H1 (cell line): ENCODE measurements around the gene NUP205. TPM values are rescaled to one million over a fixed set of nuclear protein-coding genes. Genes with fewer than 3 reads are reported as not detected.

Experiments used
- CTCF ChIA-PET: fragments of 300-600 bp; sonication (Branson Sonifier 250); formaldehyde crosslinking; loops from one replicate; lab custom pipeline; 2021; ENCODE audit not compliant: partially characterized antibody; lab: Charles Lee
- POLR2A ChIA-PET: fragments of 300-600 bp; sonication (Branson Sonifier 250); formaldehyde crosslinking; loops from one replicate; lab custom pipeline; 2021; ENCODE audit warnings: inconsistent platforms; ENCODE audit not compliant: partially characterized antibody; lab: Charles Lee
- DNase-seq, 2 experiments: peaks; one replicate each; pipeline versions ENCODE4 v3.0.0 to v3.0.0-alpha.2; 2010 to 2022; ENCODE audit warnings: low spot score in 2 of 2, low read depth in 1 of 2, mixed read lengths in 1 of 2
- FAIRE-seq: peaks from 2 replicates; lab custom pipeline; 2011; peaks lifted over from hg19 to GRCh38; lab: Jason Lieb, UNC
- H2AFZ ChIP-seq: 2 replicates; pipeline ENCODE4 v1.8.1; 2012; ENCODE audit warnings: low read length, inconsistent platforms
- H2AK5ac ChIP-seq: 2 replicates; pipeline ENCODE4 v1.6.1; 2013; ENCODE audit warnings: low read depth, low read length
- H2BK120ac ChIP-seq: replicated peaks from 2 replicates; pipeline ENCODE3; 2013; ENCODE audit warnings: low read depth, low read length, inconsistent platforms
- H2BK12ac ChIP-seq: 2 replicates; pipeline ENCODE4 v1.6.1; 2013; ENCODE audit warnings: low read depth, low read length
- H2BK15ac ChIP-seq: 2 replicates; pipeline ENCODE4 v1.6.1; 2013; ENCODE audit warnings: low read length
- H2BK20ac ChIP-seq: 2 replicates; pipeline ENCODE4 v1.6.1; 2013; ENCODE audit warnings: low read length
- H2BK5ac ChIP-seq: 2 replicates; pipeline ENCODE4 v1.6.1; 2013; ENCODE audit warnings: low read depth, low read length
- H3K14ac ChIP-seq: 2 replicates; pipeline ENCODE4 v1.6.1; 2013; ENCODE audit warnings: inconsistent platforms; ENCODE audit not compliant: insufficient read length
- H3K18ac ChIP-seq: 2 replicates; pipeline ENCODE4 v1.6.1; 2013; ENCODE audit warnings: low read length; ENCODE audit errors: extremely low read depth
- H3K23ac ChIP-seq: 2 replicates; pipeline ENCODE4 v1.6.1; 2013; ENCODE audit warnings: inconsistent platforms; ENCODE audit not compliant: insufficient read length
- H3K23me2 ChIP-seq: 2 replicates; pipeline ENCODE4 v1.6.1; 2013; ENCODE audit warnings: low read depth, low read length
- H3K27ac ChIP-seq: 2 replicates; pipeline ENCODE4 v1.6.1; 2011; ENCODE audit warnings: low read depth, low read length, inconsistent platforms
- H3K27me3 ChIP-seq, 4 experiments: replicated peaks in 1 of 4; 1 replicate in 1 of 4; 2 replicates in 3 of 4; pipeline versions ENCODE4 v1.6.1 to v1.8.1; 2011 to 2013; ENCODE audit warnings: low read length in 3 of 4, mild to moderate bottlenecking in 3 of 4, inconsistent platforms in 2 of 4, mixed read lengths in 2 of 4, moderate library complexity in 1 of 4; ENCODE audit not compliant: control insufficient read depth in 3 of 4, insufficient read depth in 3 of 4; ENCODE audit errors: extremely low read depth in 1 of 4
- H3K36me3 ChIP-seq, 4 experiments: 2 replicates each; pipeline versions ENCODE4 v1.6.1 to v1.8.1; 2011 to 2013; ENCODE audit warnings: mild to moderate bottlenecking in 4 of 4, low read length in 3 of 4, moderate library complexity in 2 of 4, control low read depth in 1 of 4, inconsistent platforms in 1 of 4; ENCODE audit not compliant: insufficient read depth in 4 of 4, control insufficient read depth in 2 of 4
- H3K4ac ChIP-seq: replicated peaks from 2 replicates; pipeline ENCODE3; 2013; ENCODE audit warnings: low read length, low read depth, mixed read lengths, inconsistent platforms; ENCODE audit not compliant: insufficient read length
- H3K4me1 ChIP-seq, 4 experiments: replicated peaks in 1 of 4; 1 replicate in 1 of 4; 2 replicates in 3 of 4; pipeline versions ENCODE4 v1.6.1 to v1.8.1; 2011 to 2013; ENCODE audit warnings: low read length in 3 of 4, inconsistent platforms in 2 of 4, mixed read lengths in 1 of 4; ENCODE audit not compliant: insufficient read depth in 4 of 4, control insufficient read depth in 3 of 4
- H3K4me2 ChIP-seq, 2 experiments: 2 replicates each; pipeline versions ENCODE4 v1.6.1 to v1.8.1; 2011 to 2013; ENCODE audit warnings: low read depth in 2 of 2, low read length in 2 of 2, control low read depth in 1 of 2, inconsistent platforms in 1 of 2, mild to moderate bottlenecking in 1 of 2; ENCODE audit not compliant: insufficient read depth in 1 of 2
- H3K4me3 ChIP-seq, 4 experiments: fragments of 200-600, 300-600 bp in 1 of 4; sonication (generic), shearing (Covaris generic), sonication (Bioruptor Twin) in 1 of 4; 2 replicates each; pipeline versions ENCODE4 v1.5.1 to v1.8.1; 2011 to 2016; ENCODE audit warnings: low read length in 4 of 4, low read depth in 3 of 4, control low read depth in 2 of 4, inconsistent platforms in 2 of 4, mild to moderate bottlenecking in 2 of 4, mixed read lengths in 1 of 4, moderate library complexity in 1 of 4; ENCODE audit not compliant: insufficient read depth in 2 of 4; ENCODE audit errors: extremely low read depth in 1 of 4
- H3K56ac ChIP-seq: replicated peaks from 2 replicates; pipeline ENCODE3; 2013; ENCODE audit warnings: low read depth, mild to moderate bottlenecking, mixed read lengths, low read length, inconsistent platforms; ENCODE audit not compliant: insufficient read length
- H3K79me1 ChIP-seq: 2 replicates; pipeline ENCODE4 v1.6.1; 2013; ENCODE audit warnings: low read depth, low read length, control low read depth
- H3K79me2 ChIP-seq, 2 experiments: 2 replicates each; pipeline versions ENCODE4 v1.6.1 to v1.8.1; 2012 to 2013; ENCODE audit warnings: low read length in 2 of 2, mild to moderate bottlenecking in 2 of 2, inconsistent platforms in 1 of 2; ENCODE audit not compliant: insufficient read depth in 2 of 2, control insufficient read depth in 1 of 2
- H3K9ac ChIP-seq, 4 experiments: replicated peaks in 1 of 4; 1 replicate in 1 of 4; 2 replicates in 3 of 4; pipeline versions ENCODE4 v1.6.1 to v1.8.1; 2011 to 2013; ENCODE audit warnings: low read depth in 3 of 4, low read length in 3 of 4, control low read depth in 2 of 4, mild to moderate bottlenecking in 2 of 4, moderate library complexity in 2 of 4, inconsistent platforms in 1 of 4; ENCODE audit errors: extremely low read depth in 1 of 4
- H3K9me3 ChIP-seq, 2 experiments: 2 replicates each; pipeline versions ENCODE4 v1.6.1 to v1.8.1; 2012 to 2013; ENCODE audit warnings: mild to moderate bottlenecking in 2 of 2, moderate library complexity in 2 of 2, control low read depth in 1 of 2, inconsistent platforms in 1 of 2, low read depth in 1 of 2, low read length in 1 of 2, mixed read lengths in 1 of 2; ENCODE audit not compliant: insufficient read depth in 2 of 2
- H4K20me1 ChIP-seq, 2 experiments: replicated peaks in 1 of 2; 2 replicates each; pipeline versions ENCODE3 to v1.8.1; 2011 to 2013; ENCODE audit warnings: inconsistent platforms in 2 of 2, low read length in 2 of 2, mild to moderate bottlenecking in 1 of 2; ENCODE audit not compliant: insufficient read depth in 2 of 2, control insufficient read depth in 1 of 2
- H4K5ac ChIP-seq: 2 replicates; pipeline ENCODE4 v1.6.1; 2013; ENCODE audit warnings: low read length, low read depth, mixed read lengths, inconsistent platforms; ENCODE audit not compliant: insufficient read length
- H4K8ac ChIP-seq: 2 replicates; pipeline ENCODE4 v1.8.0; 2013; ENCODE audit warnings: mild to moderate bottlenecking, moderate library complexity, low read length, inconsistent platforms; ENCODE audit not compliant: insufficient read depth; ENCODE audit errors: extremely low read depth
- H4K91ac ChIP-seq: replicated peaks from 2 replicates; pipeline ENCODE3; 2013; ENCODE audit warnings: low read length, mixed read lengths, inconsistent platforms; ENCODE audit not compliant: insufficient read length
- ASH2L ChIP-seq: fragments of 200-600, 300-600 bp; sonication (generic); IDR thresholded peaks from one replicate; pipeline ENCODE4 v1.7.1; 2017; ENCODE audit warnings: low read length
- ATF3 ChIP-seq: IDR thresholded peaks from 2 replicates; pipeline ENCODE4 v1.6.1; 2011; ENCODE audit warnings: low read depth, mild to moderate bottlenecking, low read length; ENCODE audit not compliant: insufficient read depth
- BRCA1 ChIP-seq: IDR thresholded peaks from 2 replicates; pipeline ENCODE4 v1.6.1; 2012; ENCODE audit warnings: low read depth, low read length, improper control_type of control experiment
- CTBP2 ChIP-seq: IDR thresholded peaks from 2 replicates; pipeline ENCODE4 v1.7.0; 2011; ENCODE audit warnings: borderline replicate concordance, mild to moderate bottlenecking, moderate library complexity, mixed read lengths, low read length; ENCODE audit not compliant: insufficient read depth, insufficient read length
- NRF1 ChIP-seq: IDR thresholded peaks from 2 replicates; pipeline ENCODE4 v1.6.1; 2011; ENCODE audit warnings: mild to moderate bottlenecking, low read depth, low read length, improper control_type of control experiment
- SP2 ChIP-seq: IDR thresholded peaks from 2 replicates; pipeline ENCODE4 v1.6.1; 2012; ENCODE audit warnings: mild to moderate bottlenecking, low read length, inconsistent platforms
- WGBS, 2 experiments: shearing (Covaris generic) in 1 of 2; methylation state at CpG; one replicate each; pipeline versions ENCODE4 v1.1.6 to v1.1.7; 2013 to 2015; ENCODE audit warnings: low lambda C conversion rate in 2 of 2, mixed read lengths in 2 of 2, inconsistent platforms in 1 of 2, low coverage in 1 of 2, missing lambda C conversion rate in 1 of 2; ENCODE audit not compliant: insufficient replicate concordance in 2 of 2, insufficient coverage in 1 of 2, insufficient read length in 1 of 2; ENCODE audit errors: extremely low coverage in 1 of 2, missing lambda C conversion rate in 1 of 2; 5-methylcytosine and 5-hydroxymethylcytosine counted together
- polyA plus RNA-seq, 7 experiments: library from polyadenylated mRNA; depleted of rRNA in 3 of 7; stranded (reverse) in 5 of 7; unstranded in 2 of 7; fragments of >200 nt in 5 of 7; fragments of 200-250 nt in 2 of 7; gene quantifications; 1 replicate in 5 of 7; 2 replicates in 1 of 7; 4 replicates in 1 of 7; pipeline versions ENCODE4 v1.2.1 to v1.2.3, GENCODE V29; 2011 to 2013; ENCODE audit warnings: missing spikeins in 2 of 7, mixed read lengths in 2 of 7
- total RNA-seq: library from RNA; stranded (reverse); fragmentation: NEBNext Ultra II Directional; extraction: Animal tissue kit (Norgen Biotek cat#: 25700); gene quantifications from 2 replicates; pipeline ENCODE4 v1.2.1, GENCODE V29; 2021

Gene NUP205
- total and polyA plus RNA-seq, 2 of the 8 experiments (the other 6 are each of a cell fraction or from before 2014, with no cell fraction given), result 148 to 216 TPM

GRCh38 chr7:135684699-135685098 lies 127.0 kb downstream of the NUP205 start:
- Histone ChIP-seq H3K23ac (no peak overlapping the region), H2BK15ac (no peak overlapping the region), H3K18ac (no peak overlapping the region), H3K23me2 (no peaks in the 10 kb centered on the region), H3K4me3 (no peak overlapping the region), H2AK5ac (no peak overlapping the region), H2BK12ac (no peak overlapping the region), H3K27me3 (no peaks in the 10 kb centered on the region), H4K20me1 (peaks cover 0 to 11% of the 10 kb centered on the region in 2 experiments), H2BK20ac (no peak overlapping the region), H2BK5ac (no peak overlapping the region), H3K4me2 (no peak overlapping the region), H3K9me3 (no peaks in the 10 kb centered on the region), H4K5ac (no peak overlapping the region), H3K9ac (no peak overlapping the region), H3K27ac (no peak overlapping the region), H3K79me2 (no peaks in the 10 kb centered on the region; a peak in 1 of 4 replicates), H3K4me1 (peaks cover 0 to 3% (median 0%) of the 10 kb centered on the region in 4 experiments; a peak in 2 of 7 replicates), H2BK120ac (no peak overlapping the region), H3K36me3 (peaks cover 0 to 11% (median under 1%) of the 10 kb centered on the region in 4 experiments; a peak in 3 of 8 replicates), H4K8ac (no peak overlapping the region), H2AFZ (no peak overlapping the region), H3K14ac (no peak overlapping the region), H3K4ac (no peak overlapping the region), H3K56ac (no peak overlapping the region), H4K91ac (no peak overlapping the region), H3K79me1 (peaks cover 8% of the 10 kb centered on the region)
- CTCF ChIA-PET, result interaction anchor here (0.8 to 5.9 kb wide), 6 partner anchors 11 to 325 kb away, joined by 3 to 89 read pairs (median 4); no protein-coding TSS in a partner anchor
- TF ChIP-seq ASH2L, result no peak
- no peak for TF ChIP-seq BRCA1
- no peak for TF ChIP-seq ATF3
- no peak for TF ChIP-seq CTBP2
- TF ChIP-seq SP2, result no peak
- no peak for TF ChIP-seq NRF1
- POLR2A ChIA-PET, result interaction anchor here (1.5 kb wide), 1 partner anchor 22 kb away, joined by 4 read pairs; the partner anchor contains the start of gene STMP1
- FAIRE-seq (no peak), DNase-seq (no peak)
- 90% methylated on average over 5 of the region's 5 CpGs; no CpG with 5 or more reads in 1 of the 2 experiments for WGBS, 2 experiments
